OCI-LY1 (cell line): Measurements from ENCODE around the gene JAK1.

Source experiments
- H2AFZ ChIP-seq: fragments of 200-600 bp; sonication (generic), shearing (Covaris generic); 2 replicates; pipeline ENCODE4 v1.6.0; 2014; ENCODE audit warnings: antibody characterized with exemption, mild to moderate bottlenecking, low read length
- H3F3A ChIP-seq: fragments of 200-600 bp; sonication (generic), shearing (Covaris generic); 2 replicates; pipeline ENCODE4 v1.6.0; 2014; ENCODE audit warnings: mild to moderate bottlenecking, antibody characterized with exemption, low read length, moderate library complexity; ENCODE audit not compliant: insufficient read depth
- H3K27ac ChIP-seq: fragments of 200-600 bp; sonication (generic); 2 replicates; pipeline ENCODE4 v1.5.1; 2014; ENCODE audit warnings: low read length, mixed run types, mild to moderate bottlenecking, low read depth; ENCODE audit not compliant: poor library complexity, severe bottlenecking
- H3K27me3 ChIP-seq: fragments of 200-600 bp; sonication (generic); 2 replicates; pipeline ENCODE4 v1.6.0; 2014; ENCODE audit warnings: antibody characterized with exemption, mild to moderate bottlenecking, low read length, moderate library complexity; ENCODE audit not compliant: insufficient read depth
- H3K36me3 ChIP-seq: fragments of 200-600 bp; sonication (generic); 2 replicates; pipeline ENCODE4 v1.6.1; 2014; ENCODE audit warnings: mild to moderate bottlenecking, antibody characterized with exemption, low read length, moderate library complexity, mixed read lengths; ENCODE audit not compliant: insufficient read depth
- H3K4me1 ChIP-seq: fragments of 200-600 bp; sonication (generic); 2 replicates; pipeline ENCODE4 v1.5.1; 2014; ENCODE audit warnings: mild to moderate bottlenecking, low read length, moderate library complexity; ENCODE audit not compliant: insufficient read depth, severe bottlenecking
- H3K4me2 ChIP-seq: fragments of 200-600 bp; sonication (generic), shearing (Covaris generic); 2 replicates; pipeline ENCODE4 v1.6.1; 2014; ENCODE audit warnings: low read length
- H3K4me3 ChIP-seq: fragments of 200-600 bp; sonication (generic); 2 replicates; pipeline ENCODE4 v1.5.1; 2014; ENCODE audit warnings: low read length, low read depth, mild to moderate bottlenecking, mixed read lengths; ENCODE audit not compliant: poor library complexity, severe bottlenecking
- H3K79me2 ChIP-seq: fragments of 200-600 bp; shearing (Covaris generic); 2 replicates; pipeline ENCODE4 v1.6.1; 2016; ENCODE audit warnings: mixed run types, low read length, mixed read lengths; ENCODE audit not compliant: insufficient read depth
- H3K9ac ChIP-seq: fragments of 200-600 bp; sonication (generic), shearing (Covaris generic); 2 replicates; pipeline ENCODE4 v1.6.1; 2014; ENCODE audit warnings: mild to moderate bottlenecking, low read length, mixed read lengths
- H3K9me2 ChIP-seq: fragments of 200-600 bp; sonication (generic), shearing (Covaris generic); 2 replicates; pipeline ENCODE4 v1.6.1; 2014; ENCODE audit warnings: low read depth, mild to moderate bottlenecking, low read length, mixed read lengths
- H3K9me3 ChIP-seq: fragments of 200-600 bp; shearing (Covaris generic); 2 replicates; pipeline ENCODE4 v1.6.1; 2014; ENCODE audit warnings: low read length, mixed read lengths
- H4K20me1 ChIP-seq: fragments of 200-600 bp; sonication (generic), shearing (Covaris generic); 2 replicates; pipeline ENCODE4 v1.6.0; 2016; ENCODE audit warnings: mild to moderate bottlenecking, low read length; ENCODE audit not compliant: insufficient read depth
- EZH2 ChIP-seq: fragments of 200-600 bp; sonication (generic), shearing (Covaris generic); IDR thresholded peaks from 2 replicates; pipeline ENCODE4 v1.8.0; 2017; ENCODE audit warnings: borderline replicate concordance, mixed run types, mild to moderate bottlenecking, antibody characterized with exemption, low read length, moderate library complexity, mixed read lengths
- TF ChIP-seq, protein P1 (sequence below): fragments of 200-600 bp; sonication (generic), shearing (Covaris generic); IDR thresholded peaks from 2 replicates; pipeline ENCODE4 v1.5.1; 2017; ENCODE audit warnings: mild to moderate bottlenecking, antibody characterized with exemption, low read length, moderate library complexity, mixed read lengths

Gene JAK1

DNA sequence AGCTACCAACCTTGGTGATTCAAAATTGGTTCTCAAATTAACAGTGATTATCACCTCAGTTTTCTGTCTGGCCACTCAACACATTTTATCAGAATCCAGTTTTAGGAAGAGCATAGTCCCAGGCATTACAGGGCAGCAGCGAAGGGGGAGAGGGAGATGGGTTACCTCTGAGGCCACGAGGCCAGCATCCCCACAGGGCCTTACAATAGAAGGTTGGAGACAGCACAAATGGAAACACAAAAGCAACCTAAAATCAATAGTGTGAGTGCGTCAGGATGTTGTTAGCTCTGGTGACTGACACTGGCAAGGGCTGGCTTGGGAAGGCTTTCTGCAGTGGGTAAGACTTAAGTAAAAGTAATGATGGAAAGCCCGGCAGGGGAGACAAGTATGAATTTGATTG is 79.5 kb downstream of the JAK1 start:
- H3K4me3 ChIP-seq: no peak overlapping the region
- H4K20me1 ChIP-seq: 0 out of 2 replicates have a peak, but pooled peaks cover 3% of the 10 kb centered on the region
- no peaks in the 10 kb centered on the region for H3K79me2 ChIP-seq

DNA sequence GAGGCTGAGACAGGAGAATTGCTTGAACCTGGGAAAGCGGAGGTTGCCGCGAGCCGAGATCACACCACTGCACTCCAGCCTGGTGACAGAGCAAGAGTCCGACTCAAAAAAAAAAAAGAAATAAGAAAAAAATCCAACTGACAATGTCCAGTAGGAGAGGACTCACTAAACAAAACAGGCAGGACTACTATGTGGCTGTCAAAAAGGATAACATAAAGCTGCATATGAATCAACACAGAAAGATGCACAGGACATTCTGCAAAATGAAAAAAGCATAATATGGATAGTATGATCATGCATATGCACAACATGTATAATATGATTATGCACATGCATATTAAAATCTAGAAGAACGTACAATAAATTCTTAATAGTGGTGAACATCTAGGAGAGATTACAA is 80.7 kb downstream of the JAK1 start:
- H3K4me2 ChIP-seq: no peak overlapping the region
- no peak overlapping the region for H2AFZ ChIP-seq
- no peaks in the 10 kb centered on the region for H3K9me3 ChIP-seq
- 0 out of 2 replicates have a peak, but pooled peaks cover 3% of the 10 kb centered on the region for H4K20me1 ChIP-seq
- no peak overlapping the region for H3K9ac ChIP-seq
- H3K79me2 ChIP-seq: no peaks in the 10 kb centered on the region
- no peaks in the 10 kb centered on the region for H3K27me3 ChIP-seq
- no peak for TF ChIP-seq EZH2
- TF ChIP-seq, protein P1, sequence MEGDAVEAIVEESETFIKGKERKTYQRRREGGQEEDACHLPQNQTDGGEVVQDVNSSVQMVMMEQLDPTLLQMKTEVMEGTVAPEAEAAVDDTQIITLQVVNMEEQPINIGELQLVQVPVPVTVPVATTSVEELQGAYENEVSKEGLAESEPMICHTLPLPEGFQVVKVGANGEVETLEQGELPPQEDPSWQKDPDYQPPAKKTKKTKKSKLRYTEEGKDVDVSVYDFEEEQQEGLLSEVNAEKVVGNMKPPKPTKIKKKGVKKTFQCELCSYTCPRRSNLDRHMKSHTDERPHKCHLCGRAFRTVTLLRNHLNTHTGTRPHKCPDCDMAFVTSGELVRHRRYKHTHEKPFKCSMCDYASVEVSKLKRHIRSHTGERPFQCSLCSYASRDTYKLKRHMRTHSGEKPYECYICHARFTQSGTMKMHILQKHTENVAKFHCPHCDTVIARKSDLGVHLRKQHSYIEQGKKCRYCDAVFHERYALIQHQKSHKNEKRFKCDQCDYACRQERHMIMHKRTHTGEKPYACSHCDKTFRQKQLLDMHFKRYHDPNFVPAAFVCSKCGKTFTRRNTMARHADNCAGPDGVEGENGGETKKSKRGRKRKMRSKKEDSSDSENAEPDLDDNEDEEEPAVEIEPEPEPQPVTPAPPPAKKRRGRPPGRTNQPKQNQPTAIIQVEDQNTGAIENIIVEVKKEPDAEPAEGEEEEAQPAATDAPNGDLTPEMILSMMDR: no peak
- no peak overlapping the region for H3K27ac ChIP-seq
- H3K4me3 ChIP-seq: no peak overlapping the region
- no peaks in the 10 kb centered on the region for H3K9me2 ChIP-seq
- H3F3A ChIP-seq: no peaks in the 10 kb centered on the region
- no peaks in the 10 kb centered on the region for H3K4me1 ChIP-seq
- no peaks in the 10 kb centered on the region for H3K36me3 ChIP-seq

More for the DNA sequence above, 79.5 kb downstream of the JAK1 start:
- Histone ChIP-seq H3K36me3 (no peaks in the 10 kb centered on the region), H3K9ac (no peak overlapping the region), H3K27me3 (no peaks in the 10 kb centered on the region), H2AFZ (no peak overlapping the region), H3F3A (no peaks in the 10 kb centered on the region), H3K27ac (no peak overlapping the region), H3K4me1 (no peaks in the 10 kb centered on the region), H3K9me2 (no peaks in the 10 kb centered on the region), H3K9me3 (no peaks in the 10 kb centered on the region), H3K4me2 (no peak overlapping the region)
- TF ChIP-seq, protein P1: no peak
- no peak for TF ChIP-seq EZH2

DNA sequence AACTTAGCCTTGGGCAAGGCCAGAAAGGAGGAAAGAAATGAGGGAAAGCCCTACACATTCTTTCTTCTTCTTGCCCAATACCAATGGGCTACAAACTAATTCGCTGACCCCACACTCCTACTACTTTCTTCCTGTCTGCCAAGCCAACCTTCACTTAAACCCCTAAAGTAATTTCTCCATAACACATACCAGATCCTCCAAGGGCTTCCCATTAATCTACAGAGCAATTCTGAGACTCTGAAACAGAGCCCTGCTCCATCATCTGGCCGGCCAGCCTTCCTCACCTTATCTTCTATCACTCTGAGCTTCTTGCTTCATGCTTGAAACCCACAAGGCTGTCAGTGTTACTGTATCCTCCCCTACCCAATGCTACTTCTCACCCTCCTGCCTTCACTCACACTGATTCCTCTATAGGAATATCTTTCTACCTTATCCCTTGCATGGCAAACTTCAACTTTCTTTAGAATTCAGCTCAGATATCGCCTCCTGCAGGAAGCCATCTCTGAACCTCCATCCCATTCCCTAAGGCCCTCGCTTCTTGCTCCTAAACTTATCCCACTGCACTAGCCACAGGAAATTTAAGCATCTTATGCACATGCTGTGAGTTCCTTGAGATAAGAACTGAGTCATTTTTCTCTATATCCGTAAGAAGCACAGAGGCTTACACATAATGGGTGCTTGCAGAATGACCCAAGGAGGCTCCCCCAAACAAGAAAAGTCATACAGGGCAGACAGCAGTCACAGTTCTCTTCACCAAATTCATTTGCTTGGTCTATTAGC is 81.9 kb downstream of the JAK1 start:
- Histone ChIP-seq H3K36me3 (no peaks in the 10 kb centered on the region), H3K9me2 (no peaks in the 10 kb centered on the region), H4K20me1 (0 out of 2 replicates have a peak, but pooled peaks cover 2% of the 10 kb centered on the region), H3K4me1 (no peaks in the 10 kb centered on the region), H3K4me3 (no peak overlapping the region), H3K9me3 (no peaks in the 10 kb centered on the region), H3F3A (no peaks in the 10 kb centered on the region), H3K27me3 (no peaks in the 10 kb centered on the region), H3K9ac (no peak overlapping the region), H3K27ac (no peak overlapping the region), H3K4me2 (no peak overlapping the region), H3K79me2 (no peaks in the 10 kb centered on the region), H2AFZ (no peak overlapping the region)
- TF ChIP-seq, protein P1: no peak
- no peak for TF ChIP-seq EZH2
